Stimulated activated CD4-positive, alpha-beta T cell treated with anti-CD3 and anti-CD28 coated beads, Interleukin-15, amount 100 ng/mL, for 1 hour (primary cell): ENCODE data around the gene SEH1L.
"Not testable (repeated sequence)": the region's sequence is repeated elsewhere in the genome, so short reads cannot be mapped to it uniquely, and the experiment has no call there.

ENCODE experiments used
- DNase-seq, 2 donors: peaks; one replicate each; pipeline ENCODE4 v3.0.0-alpha.2; 2020; ENCODE audit warnings: low read depth in 1 of 2, low spot score in 1 of 2

SEH1L gene, protein sequence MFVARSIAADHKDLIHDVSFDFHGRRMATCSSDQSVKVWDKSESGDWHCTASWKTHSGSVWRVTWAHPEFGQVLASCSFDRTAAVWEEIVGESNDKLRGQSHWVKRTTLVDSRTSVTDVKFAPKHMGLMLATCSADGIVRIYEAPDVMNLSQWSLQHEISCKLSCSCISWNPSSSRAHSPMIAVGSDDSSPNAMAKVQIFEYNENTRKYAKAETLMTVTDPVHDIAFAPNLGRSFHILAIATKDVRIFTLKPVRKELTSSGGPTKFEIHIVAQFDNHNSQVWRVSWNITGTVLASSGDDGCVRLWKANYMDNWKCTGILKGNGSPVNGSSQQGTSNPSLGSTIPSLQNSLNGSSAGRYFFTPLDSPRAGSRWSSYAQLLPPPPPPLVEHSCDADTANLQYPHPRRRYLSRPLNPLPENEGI

DNA sequence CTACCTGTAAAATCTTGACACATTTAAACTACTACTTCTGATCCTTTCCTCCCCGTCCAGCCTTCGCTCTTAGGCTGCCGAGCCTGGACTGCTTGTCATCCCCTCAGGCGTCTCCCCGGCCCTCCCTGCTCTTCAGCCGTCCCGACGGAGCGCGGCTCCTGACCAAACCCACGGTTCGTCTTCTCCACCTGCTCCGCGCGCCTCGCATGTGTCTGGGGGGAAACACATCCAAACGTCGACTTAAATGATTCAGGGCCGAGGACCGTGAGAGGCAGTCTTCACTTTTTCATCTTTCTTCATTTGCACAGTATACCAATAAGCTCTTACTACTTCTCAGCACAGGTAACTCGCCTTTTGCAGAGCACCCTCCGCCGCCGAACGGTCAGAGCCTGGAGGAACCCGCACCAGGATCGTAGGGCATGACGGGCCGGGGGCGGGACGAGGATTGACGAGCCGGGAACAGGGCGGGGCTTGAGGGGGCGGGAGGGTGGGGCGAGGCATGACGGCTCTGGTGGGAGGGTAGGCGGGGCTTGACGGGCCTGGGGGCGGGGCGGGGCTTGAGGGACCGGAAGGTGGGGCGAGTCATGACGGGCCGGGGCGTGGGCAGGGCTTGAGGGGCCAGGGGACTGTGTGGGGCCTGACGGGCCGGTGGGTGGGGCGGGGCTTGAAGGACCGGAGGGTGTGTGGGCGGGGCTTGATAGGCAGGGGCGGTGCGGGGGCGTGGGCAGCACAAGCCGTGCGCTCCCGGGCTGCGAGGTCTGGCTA, at the start of gene SEH1L:
SEH1L (plus strand) TSS at position 727 of the 765 bp plus-strand sequence. CDS start 111 bp downstream, outside the sequence.
- DNase-seq: peak; percentile 99

DNA sequence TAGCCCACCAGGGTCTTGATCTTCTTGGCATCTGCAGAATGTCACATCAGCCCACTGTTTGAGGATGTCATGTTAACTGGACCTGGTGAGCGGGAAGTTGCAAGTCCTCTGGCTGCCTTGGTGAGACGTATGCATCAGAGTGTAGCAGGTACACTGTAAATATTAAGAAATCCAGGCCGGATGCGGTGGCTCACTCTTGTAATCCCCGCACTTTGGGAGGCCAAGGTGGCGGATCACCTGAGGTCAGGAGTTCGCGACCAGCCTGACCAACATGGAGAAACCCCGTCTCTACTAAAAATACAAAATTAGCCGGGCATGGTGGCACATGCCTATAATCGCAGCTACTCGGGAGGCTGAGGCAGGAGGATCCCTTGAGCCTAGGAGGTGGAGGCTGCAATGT, 46.6 kb upstream of the SEH1L start:
- not testable (repeated sequence) for DNase-seq

DNA sequence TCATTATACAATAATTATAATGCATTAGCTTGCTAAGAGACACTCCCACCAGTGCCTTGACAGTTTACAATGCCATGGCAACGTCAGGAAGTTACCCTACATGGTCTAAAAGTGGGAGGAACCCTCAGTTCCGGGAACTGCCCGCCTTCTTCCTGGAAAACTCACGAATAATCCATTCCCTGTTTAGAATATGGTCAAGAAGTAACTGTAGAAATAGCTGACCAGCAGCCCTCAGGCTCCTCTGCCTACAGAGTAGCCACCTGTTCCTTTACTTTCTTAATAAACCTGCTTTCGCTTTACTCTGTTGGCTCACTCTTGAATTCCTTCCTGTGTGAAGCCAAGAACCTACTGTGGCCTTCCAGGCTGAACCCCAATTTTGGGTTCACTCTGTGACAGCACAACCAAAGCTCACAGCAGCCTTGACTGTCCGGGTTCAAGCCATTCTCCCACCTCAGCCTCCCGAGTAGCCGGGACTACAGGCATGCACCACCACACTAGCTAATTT, 43.7 kb upstream of the SEH1L start:
- DNase-seq: peak in 1 of 2 donors; percentile 24

DNA sequence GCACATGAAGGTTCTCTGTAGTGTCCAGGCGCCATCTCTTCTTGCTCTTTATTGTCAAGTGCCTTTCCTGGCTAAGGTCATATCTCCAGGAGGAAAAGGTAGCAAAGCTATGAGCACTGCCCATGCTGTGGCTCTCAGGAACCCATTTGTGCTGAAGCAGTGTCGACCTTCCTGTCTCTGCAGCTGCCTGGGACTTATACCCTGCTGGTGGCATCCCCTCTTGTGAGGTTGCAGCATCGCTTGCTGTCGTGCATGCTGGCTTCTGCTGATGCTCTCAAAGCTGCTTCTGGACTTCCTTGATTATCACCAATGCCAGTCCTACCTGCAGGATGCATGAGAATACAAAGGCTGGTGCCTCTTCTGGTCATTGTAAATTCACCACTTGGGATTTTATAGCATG, 41.7 kb upstream of the SEH1L start:
- DNase-seq: no peak

- no peak for DNase-seq
These were observed 41.0 kb upstream of the SEH1L start for GRCh38 chr18:12906773-12907172.

DNA sequence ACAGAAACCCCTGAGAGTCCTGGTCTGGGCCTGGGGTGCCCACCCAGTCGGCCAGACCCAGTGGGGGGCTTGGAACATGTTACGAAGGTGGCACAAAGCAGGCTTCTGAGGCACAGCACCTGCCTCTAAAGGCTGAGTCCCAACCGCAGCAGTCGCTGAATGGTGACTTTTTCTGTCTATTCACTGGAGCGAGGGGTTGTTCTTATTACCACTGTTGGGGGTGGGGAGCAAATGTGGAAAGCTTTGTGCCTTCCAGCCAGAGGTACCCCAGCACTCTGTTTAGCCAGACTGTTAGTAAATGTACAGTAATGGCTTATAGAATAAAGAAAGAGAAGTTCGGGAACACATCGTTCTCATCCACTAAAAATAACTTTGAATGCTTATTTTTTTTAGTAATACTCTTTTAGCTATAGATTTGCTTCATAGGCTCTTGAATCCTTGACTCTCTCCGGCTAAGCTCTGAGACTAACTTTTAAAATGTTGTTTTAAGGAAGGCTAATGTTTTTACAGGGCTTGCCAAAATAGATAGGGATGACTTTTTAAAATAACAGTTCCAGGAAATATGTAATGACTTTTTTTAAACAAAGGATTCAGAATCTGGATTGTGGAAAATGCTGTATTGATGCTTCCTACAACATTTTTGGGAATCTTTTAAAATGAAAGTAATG, 40.4 kb upstream of the SEH1L start:
- DNase-seq: no peak

GRCh38 chr18:12908706-12909105, 39.1 kb upstream of the SEH1L start:
- no peak for DNase-seq

- DNase-seq: peak; percentile 21 to 41
These were observed 36.5 kb upstream of the SEH1L start for GRCh38 chr18:12911025-12911928.

- DNase-seq: no peak
These were observed 35.7 kb upstream of the SEH1L start for GRCh38 chr18:12911929-12912703.

GRCh38 chr18:12921178-12921577, 26.6 kb upstream of the SEH1L start:
- DNase-seq: no peak

DNA sequence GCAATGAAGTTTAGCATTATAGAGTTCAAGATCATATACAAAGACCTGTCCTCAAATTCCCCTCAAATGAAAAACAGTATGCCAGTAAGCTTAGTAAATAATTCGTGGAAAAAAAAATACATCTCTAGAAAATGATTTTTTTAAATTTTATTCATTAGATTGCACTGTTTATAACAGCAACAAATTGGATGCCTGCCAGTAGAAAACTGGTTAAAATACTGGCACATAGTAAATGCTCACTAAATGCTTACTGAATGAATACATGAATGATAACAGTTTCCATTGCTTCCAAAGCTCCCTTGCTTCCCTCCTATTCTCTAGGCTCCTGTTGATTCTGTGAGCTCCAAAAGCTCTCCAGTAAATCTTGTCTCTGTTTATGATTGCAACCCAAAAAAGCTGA, 25.5 kb upstream of the SEH1L start:
- no peak for DNase-seq

DNA sequence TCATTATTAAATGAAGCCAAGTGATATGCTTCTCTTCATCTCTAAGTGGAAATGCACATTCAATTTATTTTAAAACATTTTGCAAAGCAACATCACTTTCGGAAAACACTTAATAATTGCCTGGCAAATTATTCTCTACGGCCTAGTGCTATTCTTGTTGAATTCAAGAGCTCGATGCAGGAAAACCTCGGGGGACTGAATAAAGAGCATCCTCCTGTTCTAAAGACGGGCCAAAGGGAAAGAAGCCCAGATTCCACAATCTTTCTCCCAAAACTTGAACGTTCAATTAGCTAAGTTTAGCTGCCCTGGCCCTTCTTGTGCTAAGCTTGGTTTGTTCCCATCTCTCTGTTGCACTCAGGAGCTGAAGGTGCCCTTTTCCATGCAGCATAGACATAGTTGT, 23.2 kb upstream of the SEH1L start:
- no peak for DNase-seq

GRCh38 chr18:12928206-12928605, 19.6 kb upstream of the SEH1L start:
- no peak for DNase-seq

GRCh38 chr18:12928641-12929040, 19.2 kb upstream of the SEH1L start:
- DNase-seq: no peak

DNA sequence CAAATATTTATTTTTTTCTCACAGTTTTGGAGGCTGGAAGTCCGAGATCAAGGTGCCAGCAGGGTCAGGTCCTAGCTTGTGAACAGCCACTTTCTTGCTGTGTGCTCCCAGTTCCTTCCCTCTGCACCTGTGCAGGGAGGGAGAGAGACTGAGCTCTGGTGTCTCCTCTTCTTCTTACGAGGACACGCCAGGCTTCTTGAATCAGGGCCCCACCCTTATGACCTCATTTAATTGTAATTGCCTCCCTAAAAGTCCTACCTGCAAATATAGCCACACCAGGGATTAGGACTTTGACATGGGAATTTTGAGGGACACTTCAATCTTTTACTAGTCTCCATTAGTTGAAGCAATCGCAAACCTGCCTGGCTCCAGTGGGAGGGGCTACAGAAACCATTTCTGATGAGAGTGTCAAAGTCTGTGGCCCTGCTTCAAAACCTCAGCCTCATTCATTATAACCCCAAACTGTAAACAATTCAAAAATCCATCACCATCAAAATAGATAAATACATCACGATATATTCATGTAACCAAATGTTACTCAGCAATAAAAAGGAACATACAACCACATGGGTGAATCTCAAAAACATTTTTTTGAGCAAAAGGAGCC, 18.2 kb upstream of the SEH1L start:
- no peak for DNase-seq

DNA sequence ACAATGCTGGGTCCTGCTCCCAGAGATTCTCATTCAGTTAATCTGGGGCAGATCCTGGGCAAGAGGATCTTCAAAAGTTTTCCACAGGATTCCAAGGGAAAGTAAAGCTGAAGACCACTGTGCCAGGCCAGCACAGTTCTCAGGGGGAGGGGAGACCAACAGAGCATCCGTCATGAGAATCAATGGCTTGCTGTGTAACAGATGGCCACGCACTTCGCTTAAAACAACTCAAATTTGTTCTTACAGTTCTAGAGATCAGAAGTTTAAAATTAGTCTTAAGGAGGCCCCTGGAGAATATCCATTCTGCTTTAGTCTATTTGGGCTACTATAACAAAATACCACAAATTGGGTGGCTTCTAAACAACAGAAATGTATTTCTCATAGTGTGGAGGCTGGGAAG, 17.4 kb upstream of the SEH1L start:
- no peak for DNase-seq

GRCh38 chr18:12930908-12931307, 16.9 kb upstream of the SEH1L start:
- no peak for DNase-seq

- DNase-seq: no peak
These were observed 14.5 kb upstream of the SEH1L start for GRCh38 chr18:12933327-12933726.

GRCh38 chr18:12934454-12935071, 13.2 kb upstream of the SEH1L start:
- peak; percentile 45 to 58 for DNase-seq
